ENCODE data around the gene SERPIND1.
A peak's percentile ranks its signal among the peaks of the same experiment; 100 is the strongest.
"Not testable (repeated sequence)": the region's sequence is repeated elsewhere in the genome, so short reads cannot be mapped to it uniquely, and the experiment has no call there.

The SERPIND1 gene

GRCh38 chr22:20814221-20814808 lies 40.4 kb downstream of the SERPIND1 start:
- Mint-ChIP-seq H3K4me1 (ENCODE audit: low read depth) (no peaks in the 10 kb centered on the region), H3K4me3 (no peak overlapping the region), H3K27me3 (no peaks in the 10 kb centered on the region), H3K9me3 (no peaks in the 10 kb centered on the region), H3K36me3 (ENCODE audit: low read depth) (peaks cover 95% of the 10 kb centered on the region), H3K27ac (no peak overlapping the region)
- intact Hi-C loops (cut with micrococcal nuclease): no loop called here

DNA sequence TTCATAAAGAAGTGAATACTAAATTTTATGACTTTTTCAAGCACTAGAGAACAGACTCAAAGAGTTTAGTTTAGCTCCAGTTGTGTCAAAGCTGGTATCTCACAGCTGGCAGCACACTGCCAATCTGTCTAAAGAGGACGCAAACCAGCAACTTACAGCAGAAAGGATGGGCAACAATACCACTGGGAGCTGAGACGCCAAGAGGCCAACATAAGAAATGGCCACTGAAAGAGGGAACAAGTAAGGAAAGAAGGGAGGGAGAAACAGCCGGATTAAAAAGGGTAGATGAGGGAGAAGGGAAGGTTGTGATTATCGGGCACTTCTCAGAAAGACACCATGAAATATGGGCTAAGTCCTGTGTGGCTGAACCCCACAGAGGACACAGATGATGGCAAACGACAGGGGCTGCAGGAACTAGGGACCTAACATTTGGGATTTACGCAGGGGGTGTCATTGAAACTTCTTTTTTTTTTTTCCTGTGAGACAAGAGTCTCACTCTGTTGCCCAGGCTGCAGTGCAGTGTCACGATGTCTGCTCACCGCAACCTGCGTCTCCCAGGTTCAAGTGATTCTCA lies 41.7 kb downstream of the SERPIND1 start:
- Mint-ChIP-seq H3K27ac (no peak overlapping the region), H3K4me3 (no peak overlapping the region), H3K27me3 (no peaks in the 10 kb centered on the region), H3K9me3 (no peaks in the 10 kb centered on the region), H3K36me3 (ENCODE audit: low read depth) (peaks cover 95% of the 10 kb centered on the region), H3K4me1 (ENCODE audit: low read depth) (no peaks in the 10 kb centered on the region)
- intact Hi-C loops (cut with micrococcal nuclease): no loop called here

DNA sequence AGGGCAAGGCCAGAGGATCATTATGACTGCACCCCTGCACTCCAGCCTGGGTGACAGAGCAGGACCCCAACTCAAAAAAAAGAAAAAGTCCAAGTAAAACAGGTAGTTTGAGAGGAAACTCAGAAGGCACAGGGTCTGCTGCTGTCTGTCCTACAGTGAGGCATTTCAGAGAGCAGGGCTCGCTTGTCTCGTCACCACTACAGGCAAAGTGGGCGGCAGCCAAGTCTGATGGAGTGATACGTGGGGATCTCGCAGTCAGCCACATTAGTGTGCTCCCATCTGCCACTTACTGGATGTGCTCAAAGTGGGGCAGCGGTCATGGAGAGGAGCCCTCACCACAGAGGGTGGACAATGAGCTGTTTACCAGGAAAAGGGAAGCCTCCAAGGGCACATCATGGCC lies 42.6 kb downstream of the SERPIND1 start:
- no peaks in the 10 kb centered on the region for H3K4me1 Mint-ChIP-seq (ENCODE audit: low read depth)
- H3K27ac Mint-ChIP-seq: no peak overlapping the region
- H3K27me3 Mint-ChIP-seq: no peaks in the 10 kb centered on the region
- H3K9me3 Mint-ChIP-seq: no peaks in the 10 kb centered on the region
- intact Hi-C loops (cut with micrococcal nuclease): no loop called here
- H3K4me3 Mint-ChIP-seq: no peak overlapping the region
- H3K36me3 Mint-ChIP-seq (ENCODE audit: low read depth): peaks cover 93% of the 10 kb centered on the region

DNA sequence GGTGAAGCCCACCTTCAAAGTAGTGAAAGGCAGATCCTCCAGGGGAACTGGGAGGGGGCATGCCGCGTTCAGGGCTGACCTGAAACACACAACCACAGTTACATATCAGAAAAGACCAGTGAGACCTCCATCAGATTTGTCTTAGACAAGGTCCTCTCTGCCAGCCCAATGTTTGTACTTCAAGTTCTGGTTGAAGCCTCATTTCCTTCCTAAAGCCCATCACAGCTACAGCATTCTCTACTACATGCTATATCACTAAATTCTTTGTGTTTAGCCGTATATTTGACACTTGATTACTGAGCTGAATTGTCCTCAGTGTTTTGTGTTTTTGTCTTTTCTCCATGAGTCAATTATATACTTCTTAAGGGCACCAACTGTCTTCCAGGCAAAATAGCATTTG lies 44.6 kb downstream of the SERPIND1 start:
- no peaks in the 10 kb centered on the region for H3K4me1 Mint-ChIP-seq (ENCODE audit: low read depth)
- H3K27ac Mint-ChIP-seq: no peak overlapping the region
- H3K27me3 Mint-ChIP-seq: no peaks in the 10 kb centered on the region
- intact Hi-C loops (cut with micrococcal nuclease): no loop called here
- no peak overlapping the region for H3K4me3 Mint-ChIP-seq
- peaks cover 88% of the 10 kb centered on the region for H3K36me3 Mint-ChIP-seq (ENCODE audit: low read depth)
- H3K9me3 Mint-ChIP-seq: no peaks in the 10 kb centered on the region

DNA sequence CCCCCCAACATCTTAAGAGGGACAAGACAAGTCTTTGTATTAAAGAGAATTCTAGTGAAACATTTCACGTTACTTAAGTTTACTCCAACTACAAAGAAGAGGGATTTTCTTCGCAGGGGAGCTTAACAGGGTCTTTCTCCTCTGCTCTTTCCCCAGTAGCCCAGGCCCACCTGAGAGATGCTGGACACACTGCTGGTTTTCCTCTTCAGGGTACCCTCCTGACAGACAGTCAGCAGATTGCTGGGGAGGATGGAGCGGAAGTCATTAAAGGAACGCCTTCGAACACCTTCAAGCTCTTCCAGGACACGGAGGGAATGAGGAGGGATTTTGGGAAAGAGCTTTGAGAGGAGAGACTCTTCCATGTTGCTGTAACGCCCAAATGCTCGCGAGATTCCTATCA lies 45.6 kb downstream of the SERPIND1 start:
- peaks cover 88% of the 10 kb centered on the region for H3K36me3 Mint-ChIP-seq (ENCODE audit: low read depth)

GRCh38 chr22:20821717-20822239 lies 47.9 kb downstream of the SERPIND1 start:
- intact Hi-C loops (cut with micrococcal nuclease); H3K4me3 Mint-ChIP-seq; H3K9me3 Mint-ChIP-seq; H3K27ac Mint-ChIP-seq; H3K4me1 Mint-ChIP-seq (ENCODE audit: low read depth); H3K27me3 Mint-ChIP-seq: not testable (repeated sequence)
- H3K36me3 Mint-ChIP-seq (ENCODE audit: low read depth): peaks cover 92% of the 10 kb centered on the region

More for the DNA sequence above, 45.6 kb downstream of the SERPIND1 start:
- no peaks in the 10 kb centered on the region for H3K9me3 Mint-ChIP-seq
- intact Hi-C loops (cut with micrococcal nuclease): no loop called here
- no peak overlapping the region for H3K27ac Mint-ChIP-seq
- H3K4me1 Mint-ChIP-seq (ENCODE audit: low read depth): no peaks in the 10 kb centered on the region
- no peak overlapping the region for H3K4me3 Mint-ChIP-seq
- no peaks in the 10 kb centered on the region for H3K27me3 Mint-ChIP-seq

GRCh38 chr22:20822240-20822639 lies 48.3 kb downstream of the SERPIND1 start:
- Mint-ChIP-seq H3K36me3 (ENCODE audit: low read depth) (peaks cover 92% of the 10 kb centered on the region), H3K9me3 (no peaks in the 10 kb centered on the region), H3K4me1 (ENCODE audit: low read depth) (no peaks in the 10 kb centered on the region), H3K27ac (no peak overlapping the region), H3K27me3 (no peaks in the 10 kb centered on the region), H3K4me3 (no peak overlapping the region)
- intact Hi-C loops (cut with micrococcal nuclease): no loop called here

GRCh38 chr22:20823264-20823663 lies 49.4 kb downstream of the SERPIND1 start:
- H3K27me3 Mint-ChIP-seq: no peaks in the 10 kb centered on the region
- intact Hi-C loops (cut with micrococcal nuclease): no loop called here
- H3K27ac Mint-ChIP-seq: no peak overlapping the region

GRCh38 chr22:20825216-20825615 lies 51.3 kb downstream of the SERPIND1 start:
- peaks cover 92% of the 10 kb centered on the region for H3K36me3 Mint-ChIP-seq (ENCODE audit: low read depth)
- not testable (repeated sequence) for H3K27ac Mint-ChIP-seq; H3K4me3 Mint-ChIP-seq; H3K4me1 Mint-ChIP-seq (ENCODE audit: low read depth); H3K9me3 Mint-ChIP-seq; H3K27me3 Mint-ChIP-seq
- intact Hi-C loops (cut with micrococcal nuclease): loop anchor here (2.0 kb wide), 1 partner anchor 20 kb away; no protein-coding TSS in a partner anchor

More at GRCh38 chr22:20823264-20823663, 49.4 kb downstream of the SERPIND1 start:
- Mint-ChIP-seq H3K4me1 (ENCODE audit: low read depth) (no peaks in the 10 kb centered on the region), H3K4me3 (no peak overlapping the region), H3K9me3 (no peaks in the 10 kb centered on the region), H3K36me3 (ENCODE audit: low read depth) (peaks cover 92% of the 10 kb centered on the region)

DNA sequence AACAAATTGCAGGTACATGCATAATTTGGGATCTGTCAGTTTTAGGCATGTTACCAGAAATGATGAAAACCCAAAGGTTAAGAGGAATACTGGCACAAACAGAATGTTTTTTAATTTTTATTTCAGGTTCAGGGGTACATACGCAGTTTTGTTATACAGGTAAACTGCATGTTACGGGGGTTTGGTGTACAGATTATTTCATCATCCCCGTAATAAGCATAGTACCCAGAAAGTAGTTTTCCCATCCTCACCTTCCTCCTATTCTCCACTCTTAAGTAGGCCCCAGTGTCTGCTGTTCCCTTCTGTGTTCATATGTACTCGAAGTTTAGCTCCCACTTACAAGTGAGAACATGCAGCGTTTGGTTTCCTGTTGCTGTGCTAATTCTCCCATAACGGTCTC lies 51.7 kb downstream of the SERPIND1 start:
- intact Hi-C loops (cut with micrococcal nuclease): loop anchor here (2.0 kb wide), 1 partner anchor 19 kb away; no protein-coding TSS in a partner anchor
- H3K4me1 Mint-ChIP-seq (ENCODE audit: low read depth): peaks cover 9% of the 10 kb centered on the region
- H3K27me3 Mint-ChIP-seq: no peaks in the 10 kb centered on the region
- peaks cover 92% of the 10 kb centered on the region for H3K36me3 Mint-ChIP-seq (ENCODE audit: low read depth)
- no peaks in the 10 kb centered on the region for H3K9me3 Mint-ChIP-seq
- H3K4me3 Mint-ChIP-seq: no peak overlapping the region
- no peak overlapping the region for H3K27ac Mint-ChIP-seq

GRCh38 chr22:20826373-20827152 lies 52.6 kb downstream of the SERPIND1 start:
- H3K27me3 Mint-ChIP-seq: not testable (repeated sequence)

GRCh38 chr22:20829491-20830134 lies 55.7 kb downstream of the SERPIND1 start:
- Mint-ChIP-seq H3K36me3 (ENCODE audit: low read depth) (peaks cover 100% of the 10 kb centered on the region), H3K4me3 (no peak overlapping the region), H3K9me3 (no peaks in the 10 kb centered on the region), H3K4me1 (ENCODE audit: low read depth) (peaks cover 9% of the 10 kb centered on the region), H3K27me3 (no peaks in the 10 kb centered on the region), H3K27ac (peak overlapping the region; percentile 1)
- intact Hi-C loops (cut with micrococcal nuclease): no loop called here

More at GRCh38 chr22:20826373-20827152, 52.6 kb downstream of the SERPIND1 start:
- intact Hi-C loops (cut with micrococcal nuclease); H3K4me3 Mint-ChIP-seq; H3K4me1 Mint-ChIP-seq (ENCODE audit: low read depth); H3K27ac Mint-ChIP-seq; H3K9me3 Mint-ChIP-seq: not testable (repeated sequence)
- H3K36me3 Mint-ChIP-seq (ENCODE audit: low read depth): peaks cover 95% of the 10 kb centered on the region

DNA sequence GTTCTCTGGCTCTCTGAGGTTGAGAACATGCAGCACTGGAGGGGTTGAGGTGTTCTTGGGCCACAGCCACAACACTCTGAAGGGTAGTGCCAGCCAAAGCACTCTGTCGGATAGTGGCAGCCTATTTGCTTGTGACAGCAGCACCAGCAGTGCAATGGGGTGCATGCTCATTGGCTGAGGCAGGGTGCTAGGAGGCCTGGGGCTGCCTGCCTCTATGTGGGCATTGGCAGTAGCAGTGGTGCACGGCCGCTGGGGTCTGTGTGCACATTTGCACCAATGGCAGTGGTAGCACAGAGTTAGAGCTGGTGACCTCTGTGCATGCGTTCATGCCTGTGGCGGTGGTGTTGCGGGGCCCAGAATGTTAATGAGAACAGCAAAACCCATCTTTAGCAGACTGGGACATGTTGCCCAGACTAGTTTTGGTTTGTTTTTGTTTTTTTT lies 59.3 kb downstream of the SERPIND1 start:
- Mint-ChIP-seq H3K27ac (no peak overlapping the region), H3K9me3 (no peaks in the 10 kb centered on the region), H3K4me1 (ENCODE audit: low read depth) (peaks cover 17% of the 10 kb centered on the region), H3K27me3 (no peaks in the 10 kb centered on the region), H3K4me3 (no peak overlapping the region), H3K36me3 (ENCODE audit: low read depth) (peaks cover 72% of the 10 kb centered on the region)
- intact Hi-C loops (cut with micrococcal nuclease): no loop called here

- Mint-ChIP-seq H3K4me3 (no peak overlapping the region), H3K27me3 (no peaks in the 10 kb centered on the region), H3K4me1 (ENCODE audit: low read depth) (peaks cover 17% of the 10 kb centered on the region), H3K27ac (no peak overlapping the region), H3K36me3 (ENCODE audit: low read depth) (peaks cover 67% of the 10 kb centered on the region), H3K9me3 (no peaks in the 10 kb centered on the region)
- intact Hi-C loops (cut with micrococcal nuclease): no loop called here
These were observed 60.3 kb downstream of the SERPIND1 start for GRCh38 chr22:20834206-20834605.
